ENCODE results near the gene AKAP7.

DNA sequence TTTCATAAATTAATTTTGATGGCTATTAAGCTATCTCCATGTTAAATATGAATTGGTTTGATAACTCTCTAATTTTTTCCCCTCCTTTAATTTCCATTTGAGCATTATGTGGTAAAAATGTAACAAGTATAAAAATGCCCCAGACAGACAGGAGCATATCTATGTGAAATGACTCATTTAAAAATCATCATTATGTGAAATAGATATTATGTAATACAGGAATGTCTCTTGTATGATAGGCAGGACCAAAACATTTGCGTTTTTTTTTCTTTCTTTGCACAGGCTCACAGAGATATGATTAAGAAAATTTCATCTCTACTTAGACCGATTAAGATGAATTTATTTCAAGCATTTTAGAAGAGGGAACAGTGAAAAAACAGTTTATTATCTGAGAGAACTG is 95.8 kb downstream of the AKAP7 start:
- TF ChIP-seq, protein P1, sequence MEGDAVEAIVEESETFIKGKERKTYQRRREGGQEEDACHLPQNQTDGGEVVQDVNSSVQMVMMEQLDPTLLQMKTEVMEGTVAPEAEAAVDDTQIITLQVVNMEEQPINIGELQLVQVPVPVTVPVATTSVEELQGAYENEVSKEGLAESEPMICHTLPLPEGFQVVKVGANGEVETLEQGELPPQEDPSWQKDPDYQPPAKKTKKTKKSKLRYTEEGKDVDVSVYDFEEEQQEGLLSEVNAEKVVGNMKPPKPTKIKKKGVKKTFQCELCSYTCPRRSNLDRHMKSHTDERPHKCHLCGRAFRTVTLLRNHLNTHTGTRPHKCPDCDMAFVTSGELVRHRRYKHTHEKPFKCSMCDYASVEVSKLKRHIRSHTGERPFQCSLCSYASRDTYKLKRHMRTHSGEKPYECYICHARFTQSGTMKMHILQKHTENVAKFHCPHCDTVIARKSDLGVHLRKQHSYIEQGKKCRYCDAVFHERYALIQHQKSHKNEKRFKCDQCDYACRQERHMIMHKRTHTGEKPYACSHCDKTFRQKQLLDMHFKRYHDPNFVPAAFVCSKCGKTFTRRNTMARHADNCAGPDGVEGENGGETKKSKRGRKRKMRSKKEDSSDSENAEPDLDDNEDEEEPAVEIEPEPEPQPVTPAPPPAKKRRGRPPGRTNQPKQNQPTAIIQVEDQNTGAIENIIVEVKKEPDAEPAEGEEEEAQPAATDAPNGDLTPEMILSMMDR (IDR thresholded peaks at IDR 0.05): no peak
- no peak for TF ChIP-seq POLR2A (IDR thresholded peaks at IDR 0.05)

Data from lower leg skin (tissue), 3 donors.